Fibroblast of skin of left biceps (primary cell): ENCODE measurements around the gene PKD1L1.
A peak's percentile ranks its signal among the peaks of the same experiment; 100 is the strongest.
"Not testable (repeated sequence)": the region's sequence is repeated elsewhere in the genome, so short reads cannot be mapped to it uniquely, and the experiment has no call there.

Source experiments
- DNase-seq, 2 experiments: peaks; one replicate each; pipeline ENCODE4 v3.0.0-alpha.2; 2013; ENCODE audit warnings: low read depth in 2 of 2

PKD1L1 gene

DNA sequence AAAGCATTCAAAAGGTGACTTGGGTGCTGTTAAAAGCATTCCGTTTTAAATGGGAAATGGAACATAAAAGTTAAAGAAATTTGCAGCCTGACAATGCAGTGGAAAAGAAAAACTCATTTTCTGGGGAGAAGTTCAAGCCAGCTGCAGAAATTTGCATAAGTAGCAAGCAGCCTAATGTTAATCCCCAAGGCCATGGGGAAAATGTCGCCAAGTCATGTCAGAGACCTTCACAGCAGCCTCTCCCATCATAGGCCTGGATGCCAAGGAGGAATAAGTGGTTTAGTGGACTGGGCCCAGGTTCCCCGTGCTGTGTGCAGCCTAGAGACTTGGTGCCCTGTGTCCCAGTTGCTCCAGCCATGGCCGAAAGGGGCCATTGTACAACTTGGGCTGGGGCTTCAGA, 154.2 kb downstream of the PKD1L1 start:
- DNase-seq, result no peak

DNA sequence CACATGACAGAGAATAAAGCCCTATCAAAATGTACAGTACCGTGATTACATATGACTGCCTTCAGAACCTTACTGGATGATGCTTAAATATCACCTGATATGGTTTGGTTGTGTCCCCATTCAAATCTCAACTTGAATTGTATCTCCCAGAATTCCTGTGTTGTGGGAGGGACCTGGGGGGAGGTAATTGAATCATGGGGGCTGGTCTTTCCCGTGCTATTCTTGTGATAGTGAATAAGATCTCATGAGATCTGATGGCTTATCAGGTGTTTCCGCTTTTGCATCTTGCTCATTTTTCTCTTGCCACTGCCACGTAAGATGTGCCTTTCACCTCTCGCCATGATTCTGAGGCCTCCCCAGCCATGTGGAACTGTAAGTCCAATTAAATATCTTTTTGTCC, 155.1 kb downstream of the PKD1L1 start:
- not testable (repeated sequence) for DNase-seq

- DNase-seq, result no peak
Observed at GRCh38 chr7:47792521-47793121, 155.6 kb downstream of the PKD1L1 start.

DNA sequence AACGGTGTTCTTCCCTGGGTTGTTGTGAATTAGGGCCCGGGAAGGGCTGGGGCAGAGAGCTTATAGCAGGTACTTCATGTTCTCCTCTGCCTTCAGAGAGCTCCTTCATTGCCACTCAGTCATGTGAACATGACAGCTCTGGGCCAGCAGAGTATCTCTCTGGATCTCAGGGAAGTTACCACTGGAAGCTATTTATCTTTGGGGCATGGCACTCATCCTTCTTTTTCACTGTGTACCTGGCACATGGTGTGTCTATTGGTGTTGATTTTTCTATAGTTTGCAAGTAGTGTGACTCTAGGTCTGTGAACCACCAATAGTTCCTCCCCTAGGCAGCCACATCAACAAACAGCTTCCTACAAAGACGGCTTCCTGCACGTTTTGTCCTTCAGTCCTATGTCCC, 156.6 kb downstream of the PKD1L1 start:
- DNase-seq, result no peak

- no peak for DNase-seq
Observed at GRCh38 chr7:47788083-47788482, 160.2 kb downstream of the PKD1L1 start.

- no peak for DNase-seq
Observed at GRCh38 chr7:47787249-47788069, 160.8 kb downstream of the PKD1L1 start.

- DNase-seq, result peak; percentile 98 to 99
Observed at GRCh38 chr7:47786557-47787248, 161.6 kb downstream of the PKD1L1 start.

DNA sequence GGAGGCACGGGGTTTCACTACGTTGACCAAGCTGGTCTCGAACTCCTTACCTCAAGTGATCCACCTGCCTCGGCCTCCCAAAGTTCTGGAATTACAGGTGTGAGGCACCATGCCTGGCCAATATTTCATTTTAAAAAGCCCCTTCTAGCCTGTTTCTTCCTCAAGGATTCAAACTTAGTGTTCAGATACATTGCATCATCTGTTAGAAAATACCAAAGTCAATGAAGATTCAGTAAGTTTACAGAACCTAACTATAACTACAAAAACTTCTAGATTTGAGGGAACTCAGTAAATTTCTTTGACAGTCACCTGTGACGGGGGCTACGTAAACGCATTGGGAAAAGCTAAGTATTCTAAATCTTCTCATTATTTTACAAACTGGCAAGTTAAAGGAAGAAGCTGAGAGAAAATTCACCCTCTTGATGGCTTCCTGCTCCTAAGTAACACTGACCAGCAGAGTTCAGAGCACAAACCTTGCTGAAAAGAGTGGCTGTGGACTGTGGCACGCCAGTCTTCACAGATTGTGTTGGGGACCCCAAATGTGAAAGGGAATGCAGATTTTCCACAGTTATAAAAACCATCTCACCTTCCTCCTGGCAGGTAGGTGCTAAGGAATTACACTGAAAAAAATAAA, 162.2 kb downstream of the PKD1L1 start:
- no peak for DNase-seq

DNA sequence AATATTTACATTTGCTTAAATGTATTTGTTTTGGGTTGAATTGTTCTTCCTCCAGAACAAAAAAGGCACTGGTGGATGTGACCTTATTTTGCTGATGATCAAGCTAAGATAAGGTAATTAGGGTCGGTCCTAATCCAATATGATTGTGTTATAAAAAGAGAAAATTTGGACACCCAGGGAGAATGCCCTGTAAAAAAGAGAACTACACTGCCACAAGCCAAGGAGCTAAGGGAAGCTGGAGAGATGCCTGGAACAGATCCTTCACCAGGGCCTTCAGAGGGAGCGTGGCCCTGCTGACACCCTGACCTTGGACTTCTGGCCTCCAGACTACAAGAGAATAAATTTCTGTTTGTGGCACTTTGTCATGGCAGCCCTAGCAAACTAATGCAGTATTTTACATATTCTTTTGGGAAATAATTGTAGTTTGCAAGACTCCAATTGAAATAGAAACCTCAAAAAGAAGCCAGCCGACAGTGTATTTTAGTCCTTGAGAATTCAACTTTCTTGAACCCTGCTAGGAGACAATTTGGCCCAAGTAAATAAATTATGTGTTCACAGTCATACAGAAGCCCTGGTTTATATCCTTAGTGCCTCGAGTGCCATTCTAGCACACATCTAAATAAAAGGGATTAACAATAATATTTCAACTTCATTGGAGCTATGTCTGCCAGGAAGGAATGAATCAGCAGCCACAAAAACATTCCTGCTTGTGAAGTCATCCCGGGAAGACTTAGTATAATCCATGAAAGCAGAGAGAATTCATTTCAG, 164.6 kb downstream of the PKD1L1 start:
- DNase-seq, result peak; percentile 94 to 95

GRCh38 chr7:47782792-47783191, 165.5 kb downstream of the PKD1L1 start:
- DNase-seq, result no peak

- peak; percentile 62 to 64 for DNase-seq
Observed at GRCh38 chr7:47782022-47782421, 166.2 kb downstream of the PKD1L1 start.

DNA sequence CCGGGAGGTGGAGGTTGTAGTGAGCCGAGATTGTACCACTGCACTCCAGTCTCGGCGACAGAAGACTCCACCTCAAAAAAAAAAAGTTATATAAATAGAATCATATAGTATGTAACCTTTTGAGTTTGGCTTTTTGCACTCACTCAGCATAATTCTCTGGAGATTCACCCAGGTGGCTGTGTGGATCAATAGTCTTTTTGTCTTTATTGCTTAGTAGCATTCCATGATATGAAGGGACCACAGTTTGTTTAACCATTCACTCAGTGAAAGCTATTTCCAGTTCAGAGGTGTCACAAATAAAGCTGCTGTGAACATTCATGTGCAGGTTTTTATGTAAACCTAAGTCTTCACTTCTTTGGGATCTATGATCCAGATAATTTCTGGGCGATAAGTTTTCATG, 167.7 kb downstream of the PKD1L1 start:
- no peak for DNase-seq

DNA sequence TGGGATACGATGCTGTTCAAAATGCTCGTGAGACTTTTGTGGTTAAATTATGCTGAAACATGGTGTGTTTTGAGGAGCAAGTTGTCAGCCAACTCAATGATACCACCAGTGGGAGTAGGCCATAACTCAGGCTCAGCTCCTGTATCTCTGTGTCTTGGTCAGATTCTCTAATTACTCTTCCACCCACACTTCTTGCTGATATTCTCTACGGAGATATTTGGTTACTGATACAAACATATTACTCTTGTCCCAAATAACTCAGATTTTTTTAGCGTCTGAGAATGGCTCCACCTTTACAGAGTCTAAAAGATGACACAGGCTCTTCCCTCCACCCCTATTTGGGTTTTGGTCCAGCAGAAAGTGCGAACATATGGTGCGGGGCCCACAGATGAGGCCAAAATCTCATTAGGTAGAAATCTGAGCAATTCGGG, 168.9 kb downstream of the PKD1L1 start:
- DNase-seq, result no peak

DNA sequence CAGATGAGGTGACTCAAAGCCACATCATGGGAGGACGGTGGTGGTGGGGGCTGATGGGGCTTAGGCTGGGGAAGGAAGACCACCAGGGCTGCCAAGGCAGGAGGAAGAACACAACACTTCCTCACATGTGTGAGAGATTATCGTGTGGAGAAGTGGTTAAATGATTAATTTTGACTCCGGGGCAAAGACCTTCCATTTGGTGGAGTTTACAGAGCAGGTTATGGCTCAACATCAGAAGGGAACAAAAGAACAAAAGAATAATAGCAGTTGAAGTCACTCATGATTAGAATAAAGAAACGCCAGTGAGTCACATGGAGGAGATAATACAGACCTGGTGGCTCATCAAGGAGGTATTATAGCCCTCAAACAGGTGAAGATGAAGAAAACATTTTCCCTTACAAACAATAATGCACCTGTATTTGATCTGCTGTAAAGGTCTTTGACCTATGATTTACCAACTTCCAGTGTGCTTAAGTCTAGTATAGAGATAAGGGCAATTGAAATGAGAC, 170.1 kb downstream of the PKD1L1 start:
- no peak for DNase-seq

DNA sequence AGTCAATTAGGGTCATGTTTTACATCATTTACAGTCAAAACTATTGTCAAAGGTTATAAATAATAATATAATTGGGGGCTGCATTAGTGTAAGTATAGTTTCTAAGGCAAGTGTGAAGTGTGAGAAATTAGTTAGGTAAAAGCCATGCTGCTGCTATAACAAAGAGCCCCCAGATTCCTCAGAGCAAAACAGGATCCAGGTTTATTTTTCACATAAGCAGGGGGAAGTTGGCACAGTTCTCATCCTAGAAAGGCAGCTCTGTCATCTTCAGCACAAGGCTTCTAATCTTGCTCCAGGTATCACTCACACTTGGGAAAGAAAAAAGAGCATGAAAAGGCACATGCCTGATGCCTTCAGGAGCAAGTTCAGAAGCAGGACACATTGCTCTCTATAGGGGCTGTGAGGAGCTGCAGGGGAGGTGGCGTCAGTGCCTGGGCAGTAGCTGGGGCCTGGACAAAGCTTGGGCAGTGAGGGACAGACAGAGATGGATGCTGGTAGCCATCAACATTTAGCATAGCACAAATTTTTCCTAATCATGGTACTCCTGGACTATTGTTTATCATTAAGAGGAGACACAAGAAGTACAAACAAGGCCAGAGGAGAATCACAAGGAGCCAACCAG, 170.6 kb downstream of the PKD1L1 start:
- DNase-seq, result no peak

DNA sequence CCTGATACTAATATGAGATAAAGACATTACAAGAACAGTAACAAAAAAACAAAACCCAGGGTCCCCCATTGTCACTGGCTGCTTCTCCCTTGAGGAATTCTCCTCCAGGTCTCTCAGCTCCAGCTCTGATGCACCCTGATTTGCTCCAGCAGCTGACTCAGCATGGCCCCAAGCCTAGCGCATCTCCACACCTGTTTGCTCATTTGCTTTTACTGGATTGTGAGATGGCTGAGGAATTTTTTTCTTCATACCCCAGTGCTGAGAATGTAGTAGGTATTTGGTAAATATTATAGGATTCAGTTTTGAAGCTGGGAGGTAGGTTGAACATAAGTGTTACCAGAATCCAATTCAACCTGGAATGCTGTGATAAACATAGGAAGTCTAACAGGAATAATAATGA, 171.9 kb downstream of the PKD1L1 start:
- no peak for DNase-seq

- no peak for DNase-seq
Observed at GRCh38 chr7:47775238-47775637, 173.0 kb downstream of the PKD1L1 start.

DNA sequence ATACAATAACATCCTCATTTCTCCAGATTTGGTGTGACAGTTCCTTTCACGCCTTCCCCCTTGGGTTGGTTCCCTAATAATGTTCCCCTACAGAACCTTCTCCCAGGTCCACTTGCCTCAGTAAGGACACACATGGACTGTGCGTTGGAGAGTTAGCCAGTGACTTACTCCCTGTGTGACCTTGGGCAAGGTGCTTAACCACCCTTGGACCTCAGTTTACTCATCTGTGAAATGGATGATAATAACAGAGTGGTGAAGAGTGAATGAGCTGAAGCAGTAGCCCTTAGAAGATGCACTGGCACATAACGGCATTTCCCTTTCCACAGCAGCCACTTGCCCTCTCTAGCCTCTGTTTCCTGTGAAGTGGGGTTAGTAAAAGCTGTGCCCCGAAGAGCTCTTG, 175.8 kb downstream of the PKD1L1 start:
- no peak for DNase-seq

- DNase-seq, result no peak
Observed at GRCh38 chr7:47771990-47772360, 176.3 kb downstream of the PKD1L1 start.

DNA sequence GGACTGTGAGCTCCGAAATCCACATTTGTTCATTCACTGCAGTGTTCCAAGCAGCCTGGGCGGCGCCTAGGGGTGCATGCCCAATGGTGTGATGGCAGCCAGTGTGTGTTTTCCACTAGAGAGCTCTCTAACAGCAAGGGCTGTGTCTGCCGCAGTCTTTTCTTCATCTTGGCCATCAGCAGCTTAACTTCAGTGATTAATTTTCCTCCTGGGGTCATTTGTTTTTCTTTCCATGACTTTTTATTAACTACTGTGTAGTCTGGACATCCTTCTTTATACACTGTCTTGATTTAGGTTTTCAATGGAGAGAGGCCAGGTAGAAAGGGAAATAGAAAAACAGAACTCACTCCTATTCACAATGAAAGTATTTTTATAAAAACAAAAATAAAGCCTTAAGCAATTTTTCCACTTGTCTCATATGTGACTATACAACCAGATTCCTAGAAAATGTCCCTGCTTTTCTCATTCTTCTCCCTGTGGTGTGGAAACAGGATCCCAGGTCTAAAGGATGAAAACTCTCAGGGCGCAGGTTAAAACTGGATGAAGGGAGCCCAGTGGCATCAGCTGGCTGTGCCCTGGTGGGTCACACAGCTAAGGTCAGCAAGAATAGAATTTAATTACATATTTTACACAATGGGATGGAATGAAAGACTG, 176.8 kb downstream of the PKD1L1 start:
- DNase-seq, result no peak
